H9 (cell line): ENCODE data around the gene RNF31. TPM values are rescaled to one million over a fixed set of nuclear protein-coding genes. Genes with fewer than 3 reads are reported as not detected.

Experiments
- DNase-seq: peaks from one replicate; pipeline ENCODE4 v3.0.0-alpha.2; 2017
- H2AFZ ChIP-seq: one replicate; pipeline ENCODE4 v1.6.1; 2013; ENCODE audit warnings: mild to moderate bottlenecking, low read length, control low read depth, moderate library complexity
- H2AK5ac ChIP-seq: 2 replicates; pipeline ENCODE4 v1.6.1; 2013; ENCODE audit warnings: low read length, control low read depth, mixed read lengths; ENCODE audit not compliant: insufficient read length
- H2BK120ac ChIP-seq: one replicate; pipeline ENCODE4 v1.6.1; 2013; ENCODE audit warnings: low read depth, mild to moderate bottlenecking, low read length, control low read depth, inconsistent platforms; ENCODE audit not compliant: poor library complexity, severe bottlenecking
- H2BK12ac ChIP-seq: 2 replicates; pipeline ENCODE4 v1.6.1; 2013; ENCODE audit warnings: low read length, control low read depth, mixed read lengths, low read depth; ENCODE audit not compliant: insufficient read length
- H2BK15ac ChIP-seq: 2 replicates; pipeline ENCODE4 v1.6.1; 2013; ENCODE audit warnings: low read depth, low read length, control low read depth
- H2BK20ac ChIP-seq: one replicate; pipeline ENCODE4 v1.6.1; 2013; ENCODE audit warnings: low read depth, mild to moderate bottlenecking, low read length, control low read depth, inconsistent platforms; ENCODE audit not compliant: poor library complexity, severe bottlenecking
- H2BK5ac ChIP-seq: 2 replicates; pipeline ENCODE4 v1.6.1; 2013; ENCODE audit warnings: low read length, control low read depth, mixed read lengths; ENCODE audit not compliant: insufficient read length
- H3K14ac ChIP-seq: 2 replicates; pipeline ENCODE4 v1.6.1; 2013; ENCODE audit warnings: low read length, control low read depth; ENCODE audit not compliant: insufficient read depth
- H3K18ac ChIP-seq: 2 replicates; pipeline ENCODE4 v1.6.1; 2013; ENCODE audit warnings: low read depth, mild to moderate bottlenecking, mixed read lengths, low read length, control low read depth; ENCODE audit not compliant: insufficient read length
- H3K23ac ChIP-seq: 2 replicates; pipeline ENCODE4 v1.6.1; 2013; ENCODE audit warnings: low read length, control low read depth, mixed read lengths, low read depth; ENCODE audit not compliant: insufficient read length
- H3K23me2 ChIP-seq: 2 replicates; pipeline ENCODE4 v1.6.1; 2013; ENCODE audit warnings: low read depth, mild to moderate bottlenecking, mixed read lengths, low read length, control low read depth; ENCODE audit not compliant: insufficient read length, poor library complexity, severe bottlenecking
- H3K27ac ChIP-seq: 2 replicates; pipeline ENCODE4 v1.5.1; 2013; ENCODE audit warnings: low read length, control low read depth, mixed read lengths, low read depth; ENCODE audit not compliant: insufficient read length
- H3K27me3 ChIP-seq: 2 replicates; pipeline ENCODE4 v1.6.1; 2013; ENCODE audit warnings: low read length, control low read depth, inconsistent platforms; ENCODE audit not compliant: insufficient read depth
- H3K4ac ChIP-seq: 2 replicates; pipeline ENCODE4 v1.6.1; 2013; ENCODE audit warnings: low read depth, mild to moderate bottlenecking, control low read depth, inconsistent platforms, low read length, moderate library complexity
- H3K4me1 ChIP-seq: 2 replicates; pipeline ENCODE4 v1.6.1; 2013; ENCODE audit warnings: low read length, control low read depth, inconsistent platforms; ENCODE audit not compliant: insufficient read depth
- H3K4me2 ChIP-seq: 2 replicates; pipeline ENCODE4 v1.6.1; 2013; ENCODE audit warnings: low read length, control low read depth, mixed read lengths; ENCODE audit not compliant: insufficient read length, insufficient read depth
- H3K56ac ChIP-seq: 2 replicates; pipeline ENCODE4 v1.6.1; 2013; ENCODE audit warnings: low read depth, mild to moderate bottlenecking, mixed read lengths, low read length, control low read depth; ENCODE audit not compliant: insufficient read length
- H3K79me1 ChIP-seq: 2 replicates; pipeline ENCODE4 v1.6.1; 2013; ENCODE audit warnings: low read depth, mild to moderate bottlenecking, moderate library complexity, low read length, control low read depth, inconsistent platforms; ENCODE audit not compliant: insufficient read depth, poor library complexity, severe bottlenecking
- H3K79me2 ChIP-seq: 2 replicates; pipeline ENCODE4 v1.6.1; 2013; ENCODE audit warnings: low read length, control low read depth, inconsistent platforms; ENCODE audit not compliant: insufficient read depth
- H3K9ac ChIP-seq: 2 replicates; pipeline ENCODE4 v1.6.1; 2013; ENCODE audit warnings: low read length, control low read depth, mixed read lengths; ENCODE audit not compliant: insufficient read length; ENCODE audit errors: extremely low read depth
- H3K9me3 ChIP-seq: one replicate; pipeline ENCODE4 v1.6.1; 2013; ENCODE audit warnings: low read depth, low read length, inconsistent platforms; ENCODE audit not compliant: control insufficient read depth
- H3T11ph ChIP-seq: one replicate; pipeline ENCODE4 v1.6.1; 2013; ENCODE audit warnings: mild to moderate bottlenecking, low read length, control low read depth, inconsistent platforms
- H4K20me1 ChIP-seq: one replicate; pipeline ENCODE4 v1.6.1; 2013; ENCODE audit not compliant: control insufficient read depth, insufficient read length, insufficient read depth
- H4K5ac ChIP-seq: 2 replicates; pipeline ENCODE4 v1.6.1; 2013; ENCODE audit warnings: low read depth, mild to moderate bottlenecking, mixed read lengths, low read length, control low read depth; ENCODE audit not compliant: insufficient read length
- H4K8ac ChIP-seq: replicated peaks from 2 replicates; pipeline ENCODE4 v1.6.1; 2013; ENCODE audit warnings: low read length, control low read depth, mixed read lengths, low read depth; ENCODE audit not compliant: insufficient read length
- H4K91ac ChIP-seq: 2 replicates; pipeline ENCODE4 v1.6.1; 2013; ENCODE audit warnings: low read depth, mild to moderate bottlenecking, moderate library complexity, mixed read lengths, low read length, control low read depth; ENCODE audit not compliant: insufficient read length
- H3K27ac Mint-ChIP-seq, 3 experiments: 2 replicates in 2 of 3; 3 replicates in 1 of 3; pipeline ENCODE4 v1.8.0; 2020 to 2021; ENCODE audit warnings: mixed read lengths in 3 of 3, mild to moderate bottlenecking in 1 of 3, moderate library complexity in 1 of 3
- H3K27me3 Mint-ChIP-seq: 2 replicates; pipeline ENCODE4 v1.8.0; 2021; ENCODE audit warnings: low read depth, mild to moderate bottlenecking, moderate library complexity, mixed read lengths
- H3K36me3 Mint-ChIP-seq, 3 experiments: 2 replicates in 2 of 3; 3 replicates in 1 of 3; pipeline ENCODE4 v1.8.0; 2020 to 2021; ENCODE audit warnings: low read depth in 3 of 3, mixed read lengths in 3 of 3; ENCODE audit not compliant: insufficient read depth in 1 of 3
- H3K4me1 Mint-ChIP-seq, 2 experiments: 2 replicates each; pipeline ENCODE4 v1.8.0; 2020; ENCODE audit warnings: mixed read lengths in 2 of 2
- H3K4me3 Mint-ChIP-seq, 2 experiments: 2 replicates in 1 of 2; 3 replicates in 1 of 2; pipeline ENCODE4 v1.8.0; 2020 to 2021; ENCODE audit warnings: mild to moderate bottlenecking in 2 of 2, mixed read lengths in 2 of 2, moderate library complexity in 1 of 2
- H3K9me3 Mint-ChIP-seq, 2 experiments: 2 replicates in 1 of 2; 3 replicates in 1 of 2; pipeline ENCODE4 v1.8.0; 2020; ENCODE audit warnings: mild to moderate bottlenecking in 2 of 2, mixed read lengths in 2 of 2, moderate library complexity in 1 of 2
- CTCF ChIP-seq: fragments of 200-600 bp; sonication (generic); conservative IDR thresholded peaks from 3 replicates; pipeline ENCODE4 v1.8.0; 2021; ENCODE audit warnings: antibody characterized with exemption, mild to moderate bottlenecking
- WGBS: extraction: QIAGEN DNeasy Blood & Tissue Kit; methylation state at CpG from one replicate; pipeline ENCODE4 v1.1.7; 2013; ENCODE audit warnings: missing lambda C conversion rate, low lambda C conversion rate, mixed read lengths; ENCODE audit not compliant: insufficient read length; ENCODE audit errors: extremely low coverage; 5-methylcytosine and 5-hydroxymethylcytosine counted together
- total RNA-seq: library from RNA; stranded (reverse); gene quantifications from 2 replicates; pipeline ENCODE4 v1.2.1, GENCODE V29; 2021

RNF31 gene
- total RNA-seq, 1 experiment from 2014 or later = 87.3 TPM

- Histone ChIP-seq H2BK120ac (no peak overlapping the region), H4K8ac (no peak overlapping the region), H3K4me2 (no peak overlapping the region), H2BK5ac (no peak overlapping the region), H3K79me1 (peaks cover 4% of the 10 kb centered on the region), H2BK12ac (no peak overlapping the region), H3K18ac (no peak overlapping the region), H4K20me1 (no peaks in the 10 kb centered on the region), H3K79me2 (no peaks in the 10 kb centered on the region), H4K5ac (no peak overlapping the region), H3K14ac (no peak overlapping the region), H4K91ac (no peak overlapping the region), H3K9ac (no peak overlapping the region), H3K56ac (no peak overlapping the region), H2AK5ac (no peak overlapping the region), H2AFZ (no peak overlapping the region), H3K4me1 (no peaks in the 10 kb centered on the region; the same call in 1 of the 2 replicates), H2BK20ac (no peak overlapping the region), H3K4ac (no peak overlapping the region), H3K9me3 (no peaks in the 10 kb centered on the region), H3K27ac (no peak overlapping the region), H2BK15ac (no peak overlapping the region), H3K27me3 (no peaks in the 10 kb centered on the region), H3K23me2 (no peaks in the 10 kb centered on the region), H3K23ac (no peak overlapping the region), H3T11ph (no peak overlapping the region)
- no peak for TF ChIP-seq CTCF
- Mint-ChIP-seq H3K27me3 (no peaks in the 10 kb centered on the region; the same call in 1 of the 2 replicates), H3K4me1 (peaks cover 10 to 13% of the 10 kb centered on the region in 2 experiments), H3K9me3 (no peaks in the 10 kb centered on the region), H3K36me3 (peaks cover 39 to 89% (median 70%) of the 10 kb centered on the region in 3 experiments), H3K4me3 (no peak overlapping the region), H3K27ac (no peak overlapping the region)
- no peak for DNase-seq
- no CpG with 5 or more reads among the region's 19 CpGs for WGBS
Measured at GRCh38 chr14:24184104-24184970, 37.0 kb downstream of the RNF31 start.
